ENCODE results near the gene NT5C. TPM values are rescaled to one million over a fixed set of nuclear protein-coding genes. Genes with fewer than 3 reads are reported as not detected.
"Not testable (repeated sequence)": the region's sequence is repeated elsewhere in the genome, so short reads cannot be mapped to it uniquely, and the experiment has no call there.

NT5C gene
- total RNA-seq (55.6 TPM), polyA plus RNA-seq (ENCODE audit: insufficient read depth in 1 of 8, insufficient read length in 8 of 8, low replicate concordance in 1 of 8) (10 to 100 TPM; 38.3 to 53.8 (median 42.4) TPM)
- long read RNA-seq, donor 1, transcript NT5C-201 (5 exons, 954 nt) = major isoform, 7 of 7 reads
- long read RNA-seq, donor 1, partial matches to known transcripts = 0 of 7 reads
- long read RNA-seq, donor 1, other reads (novel, unspliced or antisense) = 0 of 7 reads
- long read RNA-seq, donor 2, partial matches to known transcripts = 0 of 5 reads
- long read RNA-seq, donor 2, other reads (novel, unspliced or antisense) = 0 of 5 reads
- long read RNA-seq, donor 3, transcript NT5C-201 (5 exons, 954 nt) = major isoform, 21 of 37 reads
- long read RNA-seq, donor 3, partial matches to known transcripts = 5 of 37 reads
- long read RNA-seq, donor 3, other reads (novel, unspliced or antisense) = 0 of 37 reads
- long read RNA-seq, donor 4, transcript NT5C-201 (5 exons, 954 nt) = major isoform, 16 of 22 reads
- long read RNA-seq, donor 4, partial matches to known transcripts = 0 of 22 reads
- long read RNA-seq, donor 4, other reads (novel, unspliced or antisense) = 0 of 22 reads
- long read RNA-seq, donor 5, transcript NT5C-214 (2 exons, 503 nt) = minor isoform, 9 of 54 reads
- long read RNA-seq, donor 5, transcript NT5C-201 (5 exons, 954 nt) = major isoform, 31 of 54 reads
- long read RNA-seq, donor 5, transcript NT5C-210 (4 exons, 860 nt) = minor isoform, 5 of 54 reads
- long read RNA-seq, donor 5, partial matches to known transcripts = 0 of 54 reads
- long read RNA-seq, donor 5, other reads (novel, unspliced or antisense) = 0 of 54 reads
- long read RNA-seq, donor 6, transcript NT5C-201 (5 exons, 954 nt) = major isoform, 27 of 52 reads
- long read RNA-seq, donor 6, transcript NT5C-202 (3 exons, 776 nt) = minor isoform, 6 of 52 reads
- long read RNA-seq, donor 6, transcript NT5C-213 (3 exons, 1,315 nt) = minor isoform, 5 of 52 reads
- long read RNA-seq, donor 6, partial matches to known transcripts = 0 of 52 reads
- long read RNA-seq, donor 6, other reads (novel, unspliced or antisense) = 0 of 52 reads
- long read RNA-seq, donor 7, transcript NT5C-201 (5 exons, 954 nt) = major isoform, 15 of 23 reads
- long read RNA-seq, donor 7, partial matches to known transcripts = 0 of 23 reads
- long read RNA-seq, donor 7, other reads (novel, unspliced or antisense) = 0 of 23 reads
- long read RNA-seq, donor 8, transcript NT5C-201 (5 exons, 954 nt) = major isoform, 10 of 14 reads
- long read RNA-seq, donor 8, partial matches to known transcripts = 0 of 14 reads
- long read RNA-seq, donor 8, other reads (novel, unspliced or antisense) = 0 of 14 reads
- long read RNA-seq, donor 9, transcript NT5C-201 (5 exons, 954 nt) = major isoform, 14 of 20 reads
- long read RNA-seq, donor 9, partial matches to known transcripts = 0 of 20 reads
- long read RNA-seq, donor 9, other reads (novel, unspliced or antisense) = 0 of 20 reads
- long read RNA-seq, donor 10, transcript NT5C-201 (5 exons, 954 nt) = major isoform, 13 of 25 reads
- long read RNA-seq, donor 10, partial matches to known transcripts = 0 of 25 reads
- long read RNA-seq, donor 10, other reads (novel, unspliced or antisense) = 0 of 25 reads
- long read RNA-seq, donor 11, transcript NT5C-201 (5 exons, 954 nt) = major isoform, 12 of 21 reads
- long read RNA-seq, donor 11, partial matches to known transcripts = 0 of 21 reads
- long read RNA-seq, donor 11, other reads (novel, unspliced or antisense) = 0 of 21 reads

DNA sequence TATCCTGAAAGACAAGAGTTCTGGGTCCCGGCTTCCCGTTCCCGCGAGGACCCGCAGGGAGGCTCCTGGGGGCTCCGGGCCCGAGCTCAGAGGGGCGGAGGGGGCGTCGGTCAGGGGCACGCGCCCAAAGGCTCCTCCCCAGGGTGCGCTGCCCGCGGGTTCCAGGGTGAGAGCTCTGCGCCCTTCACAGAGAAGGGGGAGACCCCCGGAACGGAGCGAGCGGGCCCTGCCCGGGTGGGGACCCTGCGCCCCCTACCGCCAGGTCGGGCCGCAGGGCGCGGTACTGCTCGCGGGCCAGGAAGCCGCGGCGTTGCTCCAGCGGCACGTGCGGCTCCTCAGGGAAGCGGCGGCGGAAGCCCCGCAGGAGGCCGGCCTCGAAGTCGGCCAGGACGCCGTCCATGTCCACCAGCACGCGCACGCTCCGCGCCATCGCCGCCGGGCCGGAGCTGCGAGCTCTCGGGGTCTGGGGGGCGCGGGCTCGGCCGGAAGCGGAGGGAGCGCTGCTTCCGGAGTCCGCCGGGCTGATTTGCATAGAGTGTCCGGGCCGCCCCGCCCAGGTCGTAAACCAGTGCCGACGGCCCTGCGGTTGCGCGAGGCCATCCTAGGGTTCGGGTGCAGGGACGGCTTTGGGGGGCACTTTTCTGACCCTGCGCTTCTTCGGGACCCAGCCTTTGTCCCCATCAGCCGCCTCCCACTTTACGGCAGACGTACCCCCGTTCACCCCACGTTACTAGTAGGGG is at the start of gene NT5C:
Gene NT5C, minus strand, starts transcription at position 465 of the 740 bp plus-strand sequence. Its CDS starts 35 bp downstream, at position 430.
- Histone ChIP-seq H3K9me3 (replicated peaks; ENCODE audit: control insufficient read depth, low read depth, low read length) (no peaks in the 10 kb centered on the region), H3K36me3 (ENCODE audit: control insufficient read depth, insufficient read depth, low read length) (peaks cover 27% of the 10 kb centered on the region), H3K4me1 (ENCODE audit: control insufficient read depth, insufficient read depth, low read length) (peaks cover 18% of the 10 kb centered on the region), H3K4me3 (ENCODE audit: low read length) (peak within 1 kb of the TSS; percentile 92), H3K27ac (ENCODE audit: low read length) (peak within 1 kb of the TSS; percentile 94), H3K27me3 (ENCODE audit: control insufficient read depth, insufficient read depth, low read length) (no peaks in the 10 kb centered on the region)
- DNase-seq = peak; percentile 94
- WGBS (ENCODE audit: insufficient coverage) = under 1% methylated on average over 82 of the region's 82 CpGs

DNA sequence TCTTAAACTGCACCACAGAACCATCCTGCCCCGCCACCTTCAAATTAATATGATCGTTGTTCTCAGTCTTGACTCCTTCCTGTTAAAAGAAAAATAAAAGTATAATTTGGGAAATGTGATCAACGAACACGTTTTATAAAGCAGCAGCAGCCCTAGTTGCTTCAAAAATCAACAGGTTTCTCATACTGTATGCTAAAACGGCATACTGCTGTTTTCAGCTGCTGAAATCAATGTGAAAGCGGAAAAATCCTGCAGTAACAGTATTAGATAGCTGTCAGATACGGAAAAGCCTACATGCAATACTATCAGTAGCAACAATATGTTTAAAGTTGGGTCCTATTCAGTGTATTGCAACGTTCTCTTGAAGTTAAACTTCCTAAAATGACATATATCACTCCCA is 49.6 kb upstream of the NT5C start:
- no CpG with 5 or more reads among the region's 8 CpGs for WGBS (ENCODE audit: insufficient coverage)
- peak overlapping the region; percentile 95 for H3K27ac ChIP-seq (ENCODE audit: low read length)

DNA sequence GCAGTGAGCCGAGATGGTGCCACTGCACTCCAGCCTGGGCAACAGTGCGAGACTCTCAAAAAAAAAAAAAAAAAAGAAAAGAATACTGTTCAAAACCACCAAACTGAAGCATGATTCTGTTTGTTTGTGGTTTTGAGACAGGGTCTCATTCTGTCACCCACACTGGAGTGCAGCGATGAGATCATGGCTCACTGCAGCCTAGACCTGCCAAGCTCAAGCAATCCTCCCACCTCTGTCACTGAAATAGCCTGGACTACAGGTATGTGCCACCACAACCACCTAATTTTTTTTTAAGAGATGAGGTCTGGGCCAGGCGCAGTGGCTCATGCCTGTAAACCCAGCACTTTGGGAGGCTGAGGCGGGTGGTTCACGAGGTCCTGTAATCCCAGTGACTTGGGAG is 46.9 kb upstream of the NT5C start:
- WGBS (ENCODE audit: insufficient coverage) = 90% methylated on average over 4 of the region's 6 CpGs
- Histone ChIP-seq H3K27ac (ENCODE audit: low read length) (no peak overlapping the region), H3K9me3 (replicated peaks; ENCODE audit: control insufficient read depth, low read depth, low read length) (no peaks in the 10 kb centered on the region), H3K27me3 (ENCODE audit: control insufficient read depth, insufficient read depth, low read length) (no peaks in the 10 kb centered on the region), H3K4me3 (ENCODE audit: low read length) (no peak overlapping the region), H3K4me1 (ENCODE audit: control insufficient read depth, insufficient read depth, low read length) (peaks cover 9% of the 10 kb centered on the region), H3K36me3 (ENCODE audit: control insufficient read depth, insufficient read depth, low read length) (peaks cover 64% of the 10 kb centered on the region)
- no peak for DNase-seq

More for the DNA sequence above, 49.6 kb upstream of the NT5C start:
- peak overlapping the region; percentile 84 for H3K4me3 ChIP-seq (ENCODE audit: low read length)
- no peaks in the 10 kb centered on the region for H3K27me3 ChIP-seq (ENCODE audit: control insufficient read depth, insufficient read depth, low read length)
- H3K36me3 ChIP-seq (ENCODE audit: control insufficient read depth, insufficient read depth, low read length) = peaks cover 38% of the 10 kb centered on the region
- no peaks in the 10 kb centered on the region for H3K9me3 ChIP-seq (replicated peaks; ENCODE audit: control insufficient read depth, low read depth, low read length)
- no peak for DNase-seq
- H3K4me1 ChIP-seq (ENCODE audit: control insufficient read depth, insufficient read depth, low read length) = peaks cover 16% of the 10 kb centered on the region

DNA sequence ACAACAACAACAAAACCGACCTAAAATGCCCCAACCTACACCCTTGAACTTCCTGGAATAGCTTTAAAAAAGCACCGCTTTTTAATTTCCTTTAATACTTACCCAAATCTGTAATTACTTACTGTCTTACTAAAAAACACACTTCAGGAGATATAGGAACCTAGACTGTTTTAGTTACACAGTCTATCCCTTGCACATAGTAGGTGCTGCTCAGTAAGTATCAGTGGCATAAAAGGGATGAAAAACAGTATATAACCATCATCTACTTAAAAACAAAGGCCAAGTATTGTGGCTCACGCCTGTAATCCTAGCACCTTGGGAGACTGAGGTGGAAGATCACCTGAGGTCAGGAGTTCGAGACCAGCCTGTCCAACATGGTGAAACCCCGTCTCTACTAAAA is 45.1 kb upstream of the NT5C start:
- H3K27me3 ChIP-seq (ENCODE audit: control insufficient read depth, insufficient read depth, low read length) = no peaks in the 10 kb centered on the region
- H3K4me3 ChIP-seq (ENCODE audit: low read length) = no peak overlapping the region
- H3K27ac ChIP-seq (ENCODE audit: low read length) = no peak overlapping the region
- peaks cover 78% of the 10 kb centered on the region for H3K36me3 ChIP-seq (ENCODE audit: control insufficient read depth, insufficient read depth, low read length)
- no peak for DNase-seq
- 79% methylated on average over 3 of the region's 5 CpGs for WGBS (ENCODE audit: insufficient coverage)
- H3K4me1 ChIP-seq (ENCODE audit: control insufficient read depth, insufficient read depth, low read length) = peaks cover 5% of the 10 kb centered on the region
- no peaks in the 10 kb centered on the region for H3K9me3 ChIP-seq (replicated peaks; ENCODE audit: control insufficient read depth, low read depth, low read length)

DNA sequence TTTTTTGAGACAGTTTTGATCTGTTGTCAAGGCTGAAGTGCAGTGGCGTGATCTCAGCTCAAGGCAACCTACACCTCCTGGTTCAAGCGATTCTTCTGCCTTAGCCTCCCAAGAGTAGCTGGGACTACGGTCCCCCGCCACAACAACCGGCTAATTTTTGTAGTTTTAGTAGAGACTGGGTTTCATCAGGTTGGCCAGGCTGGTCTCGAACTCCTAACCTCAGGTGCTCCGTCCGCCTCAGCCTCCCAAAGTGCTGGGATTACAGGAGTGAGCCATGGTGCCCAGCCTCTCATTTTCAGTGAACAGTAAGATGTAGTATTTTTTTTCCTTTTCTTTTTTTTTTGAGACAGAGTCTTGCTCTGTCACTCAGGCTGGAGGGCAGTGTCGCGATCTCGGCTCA is 43.5 kb upstream of the NT5C start:
- Histone ChIP-seq H3K4me1 (ENCODE audit: control insufficient read depth, insufficient read depth, low read length) (peaks cover 2% of the 10 kb centered on the region), H3K9me3 (replicated peaks; ENCODE audit: control insufficient read depth, low read depth, low read length) (no peaks in the 10 kb centered on the region), H3K4me3 (ENCODE audit: low read length) (no peak overlapping the region), H3K27ac (ENCODE audit: low read length) (no peak overlapping the region), H3K36me3 (ENCODE audit: control insufficient read depth, insufficient read depth, low read length) (peaks cover 77% of the 10 kb centered on the region), H3K27me3 (ENCODE audit: control insufficient read depth, insufficient read depth, low read length) (no peaks in the 10 kb centered on the region)
- 100% methylated on average over 3 of the region's 11 CpGs for WGBS (ENCODE audit: insufficient coverage)
- no peak for DNase-seq

DNA sequence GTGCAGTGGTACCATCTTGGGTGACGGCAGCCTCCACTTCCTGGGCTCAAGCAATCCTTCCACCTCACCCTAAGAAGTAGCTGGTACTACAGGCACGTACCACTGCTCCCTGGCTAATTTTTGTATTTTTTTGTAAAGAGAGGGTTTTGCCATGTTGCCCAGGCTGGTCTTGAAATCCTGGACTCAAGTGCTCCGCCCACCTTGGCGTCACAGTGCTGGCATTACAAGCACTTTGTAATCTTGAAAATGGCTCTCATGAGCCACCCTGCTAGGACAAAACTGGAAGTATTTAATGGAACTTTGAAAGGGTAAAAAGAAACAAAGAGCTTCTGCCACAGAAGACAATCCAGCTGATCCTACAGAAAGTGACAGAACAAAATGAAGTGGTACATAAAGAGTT is 42.0 kb upstream of the NT5C start:
- Histone ChIP-seq H3K9me3 (replicated peaks; ENCODE audit: control insufficient read depth, low read depth, low read length) (no peaks in the 10 kb centered on the region), H3K4me1 (ENCODE audit: control insufficient read depth, insufficient read depth, low read length) (no peaks in the 10 kb centered on the region), H3K27ac (ENCODE audit: low read length) (no peak overlapping the region), H3K36me3 (ENCODE audit: control insufficient read depth, insufficient read depth, low read length) (peaks cover 64% of the 10 kb centered on the region), H3K4me3 (ENCODE audit: low read length) (no peak overlapping the region), H3K27me3 (ENCODE audit: control insufficient read depth, insufficient read depth, low read length) (no peaks in the 10 kb centered on the region)
- 93% methylated on average over 2 of the region's 4 CpGs for WGBS (ENCODE audit: insufficient coverage)
- no peak for DNase-seq

DNA sequence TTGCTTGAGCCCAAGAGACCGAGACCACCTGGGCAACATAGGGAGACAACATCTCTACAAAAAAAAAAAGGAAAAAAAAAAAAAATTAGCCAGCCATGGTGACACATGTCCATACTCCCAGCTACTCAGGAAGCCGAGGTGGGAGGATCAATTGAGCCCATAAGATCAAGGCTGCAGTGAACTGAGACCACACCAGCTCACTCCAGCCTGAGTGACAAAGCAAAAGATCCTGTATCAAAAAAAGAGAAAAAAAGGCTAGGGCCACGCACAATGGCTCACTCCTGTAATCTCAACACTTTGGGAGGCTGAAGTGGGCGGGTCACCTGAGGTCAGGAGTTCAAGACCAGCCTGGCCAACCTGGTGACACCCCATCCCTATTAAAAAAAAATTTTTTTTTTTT is 37.5 kb upstream of the NT5C start:
- Histone ChIP-seq H3K4me1 (ENCODE audit: control insufficient read depth, insufficient read depth, low read length) (no peaks in the 10 kb centered on the region), H3K4me3 (ENCODE audit: low read length) (no peak overlapping the region), H3K36me3 (ENCODE audit: control insufficient read depth, insufficient read depth, low read length) (peaks cover 40% of the 10 kb centered on the region), H3K27me3 (ENCODE audit: control insufficient read depth, insufficient read depth, low read length) (no peaks in the 10 kb centered on the region), H3K27ac (ENCODE audit: low read length) (no peak overlapping the region), H3K9me3 (replicated peaks; ENCODE audit: control insufficient read depth, low read depth, low read length) (no peaks in the 10 kb centered on the region)
- DNase-seq = no peak
- no CpG with 5 or more reads among the region's 4 CpGs for WGBS (ENCODE audit: insufficient coverage)

DNA sequence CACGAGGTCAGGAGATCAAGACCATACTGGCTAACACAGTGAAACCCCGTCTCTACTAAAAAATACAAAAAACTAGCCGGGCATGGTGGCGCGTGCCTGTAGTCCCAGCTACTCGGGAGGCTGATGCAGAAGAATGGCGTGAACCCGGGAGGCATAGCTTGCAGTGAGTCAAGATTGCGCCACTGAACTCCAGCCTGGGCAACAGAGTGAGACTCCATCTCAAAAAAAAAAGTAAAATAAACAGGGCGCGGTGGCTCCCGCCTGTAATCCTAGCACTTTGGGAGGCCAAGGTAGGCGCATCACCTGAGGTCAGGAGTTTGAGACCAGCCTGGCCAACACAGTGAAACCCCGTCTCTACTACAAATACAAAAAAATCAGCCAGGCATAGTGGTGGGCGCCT is 33.1 kb upstream of the NT5C start:
- DNase-seq; H3K27me3 ChIP-seq (ENCODE audit: control insufficient read depth, insufficient read depth, low read length); H3K9me3 ChIP-seq (replicated peaks; ENCODE audit: control insufficient read depth, low read depth, low read length); H3K27ac ChIP-seq (ENCODE audit: low read length); H3K4me1 ChIP-seq (ENCODE audit: control insufficient read depth, insufficient read depth, low read length); H3K4me3 ChIP-seq (ENCODE audit: low read length): not testable (repeated sequence)
- WGBS (ENCODE audit: insufficient coverage) = 97% methylated on average over 10 of the region's 15 CpGs
- H3K36me3 ChIP-seq (ENCODE audit: control insufficient read depth, insufficient read depth, low read length) = peaks cover 23% of the 10 kb centered on the region

DNA sequence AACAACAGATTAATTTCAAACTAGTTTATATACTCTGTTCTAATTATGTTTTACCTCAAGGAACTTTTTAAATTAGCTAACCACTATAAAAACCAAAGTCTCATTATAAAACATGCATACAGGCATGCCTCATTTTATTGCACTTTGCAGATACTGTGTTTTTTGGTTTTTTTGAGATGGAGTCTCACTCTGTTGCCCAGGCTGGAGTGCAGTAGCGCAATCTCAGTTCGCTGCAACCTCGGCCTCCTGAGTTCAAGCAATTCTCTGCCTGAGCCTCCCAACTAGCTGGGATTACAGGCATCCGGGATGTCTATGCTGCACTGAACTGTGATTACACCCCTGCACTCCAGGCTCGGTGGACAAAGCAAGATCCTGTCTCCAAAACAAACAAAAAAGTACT is 31.5 kb upstream of the NT5C start:
- Histone ChIP-seq H3K27me3 (ENCODE audit: control insufficient read depth, insufficient read depth, low read length) (no peaks in the 10 kb centered on the region), H3K27ac (ENCODE audit: low read length) (no peak overlapping the region), H3K4me3 (ENCODE audit: low read length) (no peak overlapping the region), H3K36me3 (ENCODE audit: control insufficient read depth, insufficient read depth, low read length) (peaks cover 26% of the 10 kb centered on the region), H3K9me3 (replicated peaks; ENCODE audit: control insufficient read depth, low read depth, low read length) (no peaks in the 10 kb centered on the region), H3K4me1 (ENCODE audit: control insufficient read depth, insufficient read depth, low read length) (peaks cover 4% of the 10 kb centered on the region)
- no peak for DNase-seq
- 85% methylated on average over 5 of the region's 5 CpGs for WGBS (ENCODE audit: insufficient coverage)

Data from muscle of leg (tissue), 16 donors.